Panc1 (cell line): ENCODE measurements around the gene RNF113B.

Experiments
- CTCF ChIP-seq: fragments of 450-650 bp; IDR thresholded peaks from 2 replicates; pipeline ENCODE4 v1.5.1; 2017; ENCODE audit warnings: mild to moderate bottlenecking
- POLR2AphosphoS5 ChIP-seq: IDR thresholded peaks from 2 replicates; pipeline ENCODE4 v1.6.1; 2012; ENCODE audit warnings: mild to moderate bottlenecking, low read depth, low read length, moderate library complexity
- REST ChIP-seq, 2 experiments: IDR thresholded peaks; 2 replicates each; pipeline ENCODE4 v1.6.1; 2011 to 2012; ENCODE audit warnings: low read depth in 2 of 2, control low read depth in 1 of 2, low read length in 1 of 2, mild to moderate bottlenecking in 1 of 2, moderate library complexity in 1 of 2; ENCODE audit not compliant: insufficient read depth in 1 of 2
- SIN3A ChIP-seq: IDR thresholded peaks from 2 replicates; pipeline ENCODE4 v1.6.1; 2012; ENCODE audit warnings: low read depth, mild to moderate bottlenecking, low read length, moderate library complexity, borderline replicate concordance; ENCODE audit not compliant: insufficient read depth

GRCh38 chr13:98201984-98202383 is 24.9 kb upstream of the RNF113B start:
- TF ChIP-seq CTCF (no peak), POLR2AphosphoS5 (no peak), SIN3A (no peak), REST (IDR thresholded peaks at IDR 0.05; ENCODE audit: insufficient read depth in 1 of 2, low read depth in 2 of 2, low read length in 1 of 2) (no peak)
